Fibroblast of the aortic adventitia (primary cell): ENCODE measurements around the gene PLEKHG4B. TPM values are rescaled to one million over a fixed set of nuclear protein-coding genes. Genes with fewer than 3 reads are reported as not detected.
"Not testable (repeated sequence)": the region's sequence is repeated elsewhere in the genome, so short reads cannot be mapped to it uniquely, and the experiment has no call there.

ENCODE experiments used
- DNase-seq: peaks from one replicate; pipeline ENCODE4 v3.0.0-alpha.2; 2010; ENCODE audit warnings: low read depth
- H3K4me3 ChIP-seq: 2 replicates; pipeline ENCODE4 v1.5.1; 2011; ENCODE audit warnings: low read depth, mild to moderate bottlenecking, control low read depth, low read length, moderate library complexity
- CTCF ChIP-seq: IDR thresholded peaks from 2 replicates; pipeline ENCODE4 v1.5.1; 2011; ENCODE audit warnings: mild to moderate bottlenecking, low read length, control low read depth, inconsistent platforms; ENCODE audit not compliant: insufficient read depth
- total RNA-seq: library from RNA; depleted of rRNA; stranded (reverse); fragments of >200 nt; gene quantifications from 2 replicates; pipeline ENCODE4 v1.2.3, GENCODE V29; 2012; ENCODE audit warnings: low replicate concordance

Gene PLEKHG4B
- total RNA-seq, 1 donor = not detected

GRCh38 chr5:217494-218456, 125.8 kb downstream of the PLEKHG4B start, which contains the start of the genes CCDC127 and SDHA:
TSS of gene CCDC127 (minus strand) at chr5:218153. CDS start at chr5:216849, 1,304 bp downstream.
TSS of gene SDHA (plus strand) at chr5:218320. CDS start at chr5:218356, 36 bp downstream.
- TF ChIP-seq CTCF = peak; percentile 46
- H3K4me3 ChIP-seq = peak within 1 kb of the TSS; percentile 83
- DNase-seq = peak; percentile 88

DNA sequence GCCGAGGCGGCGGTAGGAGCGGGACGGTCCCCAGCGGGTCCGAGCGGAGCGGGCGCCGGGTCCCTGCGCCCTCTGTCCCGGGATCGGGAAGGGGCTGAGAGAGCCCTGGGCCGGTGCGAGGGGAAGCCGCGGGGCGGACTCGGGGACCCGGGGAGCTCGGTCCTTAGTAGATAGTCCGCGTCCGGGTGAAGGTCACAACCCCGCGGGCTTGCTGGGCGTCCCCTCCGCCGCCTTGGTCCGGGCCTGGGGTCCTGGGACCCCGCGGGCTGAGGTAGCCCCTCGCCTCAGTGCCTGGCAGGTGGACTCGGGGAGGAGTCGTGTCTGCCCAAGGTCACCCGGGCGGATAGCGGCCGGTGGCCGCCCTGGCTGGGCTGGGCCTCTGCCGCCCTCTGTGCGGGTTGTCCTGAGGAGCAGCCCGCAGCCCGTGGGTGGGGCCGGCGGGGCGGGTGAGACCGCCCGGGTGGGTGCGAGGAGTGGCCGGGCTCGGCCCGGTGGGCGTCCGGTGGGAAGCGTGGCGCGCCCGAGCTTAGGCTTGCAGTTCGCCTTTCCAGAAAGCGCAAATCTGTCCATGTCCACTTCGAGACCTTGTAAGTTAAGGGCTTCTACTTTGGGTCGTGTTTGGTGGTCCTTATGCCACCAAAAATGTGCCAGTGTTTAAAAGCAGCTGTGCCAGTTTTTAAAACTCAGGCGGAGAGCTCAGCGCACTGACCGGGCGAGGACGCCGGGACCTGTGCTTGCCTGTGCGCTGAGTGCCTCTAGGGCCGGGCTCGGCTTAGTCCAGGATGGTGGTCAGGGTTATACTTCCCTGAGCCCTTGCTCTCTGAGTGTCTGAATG, 126.7 kb downstream of the PLEKHG4B start:
- no peak for TF ChIP-seq CTCF
- DNase-seq = peak; percentile 30
- H3K4me3 ChIP-seq = peak overlapping the region; percentile 83

DNA sequence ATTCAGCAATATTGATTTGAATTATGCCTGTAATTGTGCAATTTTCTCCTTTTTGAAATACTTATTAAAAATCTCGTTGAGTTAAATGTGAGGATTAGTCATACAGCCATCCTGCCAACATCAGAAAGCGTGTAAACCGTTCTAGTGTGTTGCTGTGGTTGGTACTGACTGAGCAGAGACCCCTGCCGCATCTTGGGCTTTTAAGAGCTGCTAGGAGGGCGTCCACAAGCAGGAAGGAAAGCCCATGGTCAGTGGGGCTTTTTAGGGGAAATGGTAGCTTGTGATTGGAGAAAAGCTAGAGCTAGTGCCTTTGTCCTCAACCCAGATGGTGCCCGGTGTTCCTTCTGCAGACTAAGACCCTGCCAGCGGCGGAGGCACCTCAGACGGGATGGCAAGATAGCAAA, 127.5 kb downstream of the PLEKHG4B start:
- peak overlapping the region; percentile 83 for H3K4me3 ChIP-seq
- TF ChIP-seq CTCF = no peak
- peak; percentile 54 for DNase-seq

- peak overlapping the region; percentile 83 for H3K4me3 ChIP-seq
- peak; percentile 53 for DNase-seq
- no peak for TF ChIP-seq CTCF
Measured at GRCh38 chr5:219991-220390, 128.0 kb downstream of the PLEKHG4B start.

- DNase-seq, H3K4me3 ChIP-seq: not testable (repeated sequence)
Measured at GRCh38 chr5:222951-223715, 131.2 kb downstream of the PLEKHG4B start.

- no peak overlapping the region for H3K4me3 ChIP-seq
- no peak for TF ChIP-seq CTCF
- DNase-seq = no peak
Measured at GRCh38 chr5:223791-224190, 131.8 kb downstream of the PLEKHG4B start.
